Hepatocyte (in vitro differentiated cells): ENCODE data around the gene MYADML2. TPM values are rescaled to one million over a fixed set of nuclear protein-coding genes. Genes with fewer than 3 reads are reported as not detected.

ENCODE experiments used
- DNase-seq: peaks from one replicate; pipeline ENCODE4 v3.0.0-alpha.2; 2016; ENCODE audit warnings: low spot score
- H2AFZ ChIP-seq: fragments of 200-600 bp; sonication (generic); 2 replicates; pipeline ENCODE4 v1.6.0; 2016; ENCODE audit warnings: antibody characterized with exemption, mild to moderate bottlenecking
- H3K27ac ChIP-seq: fragments of 200-600 bp; sonication (generic); 2 replicates; pipeline ENCODE4 v1.5.1; 2016; ENCODE audit warnings: mild to moderate bottlenecking
- H3K27me3 ChIP-seq: fragments of 200-600 bp; sonication (generic); 2 replicates; pipeline ENCODE4 v1.6.1; 2016
- H3K36me3 ChIP-seq: fragments of 200-600 bp; sonication (generic); replicated peaks from 2 replicates; pipeline ENCODE4 v1.5.1; 2016; ENCODE audit warnings: low read depth; ENCODE audit not compliant: insufficient read depth
- H3K4me1 ChIP-seq: fragments of 200-600 bp; sonication (generic); 2 replicates; pipeline ENCODE4 v1.5.1; 2016; ENCODE audit warnings: mild to moderate bottlenecking, moderate library complexity; ENCODE audit not compliant: insufficient read depth
- H3K4me2 ChIP-seq: fragments of 200-600 bp; sonication (generic); 2 replicates; pipeline ENCODE4 v1.6.0; 2016
- H3K4me3 ChIP-seq: fragments of 200-600 bp; sonication (generic); 2 replicates; pipeline ENCODE4 v1.5.1; 2016; ENCODE audit warnings: mild to moderate bottlenecking
- H3K79me2 ChIP-seq: fragments of 200-600 bp; sonication (generic); 2 replicates; pipeline ENCODE4 v1.6.0; 2017; ENCODE audit warnings: mild to moderate bottlenecking
- H3K9me2 ChIP-seq: fragments of 200-600 bp; sonication (generic); replicated peaks from 2 replicates; pipeline ENCODE4 v1.6.0; 2017; ENCODE audit warnings: mild to moderate bottlenecking; ENCODE audit not compliant: insufficient read depth
- H3K9me3 ChIP-seq: fragments of 200-600 bp; sonication (generic); 2 replicates; pipeline ENCODE4 v1.5.1; 2016; ENCODE audit warnings: low read depth, mild to moderate bottlenecking
- H4K20me1 ChIP-seq: fragments of 200-600 bp; sonication (generic); 2 replicates; pipeline ENCODE4 v1.6.0; 2016; ENCODE audit warnings: mild to moderate bottlenecking; ENCODE audit not compliant: insufficient read depth, poor library complexity, severe bottlenecking
- CTCF ChIP-seq: fragments of 200-600 bp; sonication (generic); IDR thresholded peaks from 2 replicates; pipeline ENCODE4 v1.5.1; 2016; ENCODE audit warnings: antibody characterized with exemption, mild to moderate bottlenecking; ENCODE audit not compliant: poor library complexity
- EZH2 ChIP-seq: fragments of 200-600 bp; sonication (generic); IDR thresholded peaks from 2 replicates; pipeline ENCODE4 v1.6.1; 2016; ENCODE audit warnings: antibody characterized with exemption, mild to moderate bottlenecking, borderline replicate concordance
- EZH2phosphoT487 ChIP-seq: fragments of 200-600 bp; sonication (generic); IDR thresholded peaks from one replicate; pipeline ENCODE4 v1.6.1; 2018; ENCODE audit warnings: antibody characterized with exemption, mild to moderate bottlenecking, low read depth, moderate library complexity; ENCODE audit not compliant: unreplicated experiment, severe bottlenecking
- WGBS: methylation state at CpG from one replicate; pipeline ENCODE4 v1.1.6; 2016; ENCODE audit warnings: low lambda C conversion rate; ENCODE audit errors: missing lambda C conversion rate; 5-methylcytosine and 5-hydroxymethylcytosine counted together
- polyA plus RNA-seq: library from polyadenylated mRNA; unstranded; fragments of >200 nt; fragmentation: Nextera tagmentation; extraction: Ambion mirVana; gene quantifications from 2 replicates; pipeline ENCODE4 v1.2.1, GENCODE V29; 2016
- total RNA-seq: library from RNA; depleted of rRNA; stranded (reverse); fragments of >200 nt; gene quantifications from 2 replicates; pipeline ENCODE4 v1.2.3, GENCODE V29; 2014

MYADML2 gene
- total and polyA plus RNA-seq, 2 experiments from 2014 or later = 0.06 TPM; not detected in 1

- Histone ChIP-seq H3K9me2 (no peaks in the 10 kb centered on the region), H3K4me2 (no peak overlapping the region), H3K27me3 (peaks cover 44% of the 10 kb centered on the region), H3K79me2 (no peaks in the 10 kb centered on the region), H4K20me1 (no peaks in the 10 kb centered on the region), H3K36me3 (no peaks in the 10 kb centered on the region), H3K4me3 (no peak overlapping the region), H3K4me1 (peaks cover 12% of the 10 kb centered on the region), H3K9me3 (no peaks in the 10 kb centered on the region), H2AFZ (no peak overlapping the region), H3K27ac (no peak overlapping the region)
- no peak for TF ChIP-seq CTCF
- DNase-seq = no peak
- WGBS = 89% methylated on average over 16 of the region's 19 CpGs
These were observed 10.8 kb upstream of the MYADML2 start for GRCh38 chr17:81957691-81958432.

GRCh38 chr17:81956607-81957589 lies 9.9 kb upstream of the MYADML2 start:
- 86% methylated on average over 42 of the region's 45 CpGs for WGBS
- no peak for TF ChIP-seq EZH2
- no peak for TF ChIP-seq CTCF
- TF ChIP-seq EZH2phosphoT487 = no peak
- peaks cover 34% of the 10 kb centered on the region for H3K27me3 ChIP-seq
- no peaks in the 10 kb centered on the region for H4K20me1 ChIP-seq
- no peak overlapping the region for H3K27ac ChIP-seq
- H3K79me2 ChIP-seq = no peaks in the 10 kb centered on the region
- no peaks in the 10 kb centered on the region for H3K9me3 ChIP-seq
- H3K4me3 ChIP-seq = no peak overlapping the region
- peaks cover 12% of the 10 kb centered on the region for H3K4me1 ChIP-seq
- H2AFZ ChIP-seq = no peak overlapping the region
- no peak for DNase-seq
- H3K36me3 ChIP-seq = no peaks in the 10 kb centered on the region
- no peak overlapping the region for H3K4me2 ChIP-seq
- no peaks in the 10 kb centered on the region for H3K9me2 ChIP-seq

- Histone ChIP-seq H3K27ac (no peak overlapping the region), H3K9me2 (no peaks in the 10 kb centered on the region), H3K79me2 (no peaks in the 10 kb centered on the region), H4K20me1 (no peaks in the 10 kb centered on the region), H3K27me3 (peaks cover 29% of the 10 kb centered on the region), H2AFZ (no peak overlapping the region), H3K36me3 (no peaks in the 10 kb centered on the region), H3K4me3 (no peak overlapping the region), H3K4me2 (no peak overlapping the region), H3K4me1 (peaks cover 12% of the 10 kb centered on the region), H3K9me3 (no peaks in the 10 kb centered on the region)
- DNase-seq = no peak
- TF ChIP-seq EZH2 = no peak
- TF ChIP-seq CTCF = no peak
- TF ChIP-seq EZH2phosphoT487 = no peak
- 91% methylated on average over 13 of the region's 13 CpGs for WGBS
These were observed 8.9 kb upstream of the MYADML2 start for GRCh38 chr17:81955756-81956544.
